Activated CD8-positive, alpha-beta T cell treated with anti-CD3 and anti-CD28 coated beads for 36 hours (primary cell): Measurements from ENCODE around the gene MTOR. TPM values are rescaled to one million over a fixed set of nuclear protein-coding genes. Genes with fewer than 3 reads are reported as not detected.

Experiments used
- ATAC-seq: fragments of 200-7000 bp; cut with Tn5 transposase; one replicate; pipeline ENCODE4 v1.10.0; 2021; ENCODE audit warnings: mild to moderate bottlenecking, moderate library complexity
- CTCF ChIA-PET: fragments of 350-600 bp; sonication (Branson Sonifier 250); formaldehyde crosslinking; loops from one replicate; lab custom pipeline; 2021; ENCODE audit warnings: antibody characterized with exemption; lab: Charles Lee
- POLR2A ChIA-PET: fragments of 350-600 bp; sonication (Branson Sonifier 250); formaldehyde crosslinking; loops from one replicate; lab custom pipeline; 2021; ENCODE audit warnings: antibody characterized with exemption; lab: Charles Lee
- DNase-seq: peaks from one replicate; pipeline ENCODE4 v3.0.0-alpha.2; 2020
- H3K27ac Mint-ChIP-seq: one replicate; pipeline ENCODE4 v1.8.0; 2021; ENCODE audit warnings: mild to moderate bottlenecking, mixed read lengths
- H3K27me3 Mint-ChIP-seq: one replicate; pipeline ENCODE4 v1.8.0; 2021; ENCODE audit warnings: mixed read lengths
- H3K36me3 Mint-ChIP-seq: one replicate; pipeline ENCODE4 v1.8.0; 2021; ENCODE audit warnings: low read depth, mixed read lengths
- H3K4me1 Mint-ChIP-seq: one replicate; pipeline ENCODE4 v1.8.0; 2021; ENCODE audit warnings: low read depth, mixed read lengths
- H3K4me3 Mint-ChIP-seq: one replicate; pipeline ENCODE4 v1.8.0; 2021; ENCODE audit warnings: mild to moderate bottlenecking, moderate library complexity, mixed read lengths
- H3K9me3 Mint-ChIP-seq: one replicate; pipeline ENCODE4 v1.8.0; 2021; ENCODE audit warnings: mixed read lengths
- CTCF ChIP-seq: fragments of 200-600 bp; IDR thresholded peaks from one replicate; pipeline ENCODE4 v1.8.0; 2022; ENCODE audit warnings: antibody characterized with exemption, mild to moderate bottlenecking
- intact Hi-C: fragments of 100-400 bp; cut with micrococcal nuclease; formaldehyde crosslinking; loops from one replicate; pipeline ENCODE4 v1.10.0; 2022
- total RNA-seq, 2 experiments: library from RNA; stranded (reverse); gene quantifications; one replicate each; pipeline ENCODE4 v1.2.3, GENCODE V29; 2021

MTOR gene
- total RNA-seq, 2 experiments from 2014 or later = 34.7 to 36.8 TPM

GRCh38 chr1:11295905-11296304 is 33.6 kb upstream of the MTOR start:
- Mint-ChIP-seq H3K9me3 (no peaks in the 10 kb centered on the region), H3K36me3 (peaks cover 37% of the 10 kb centered on the region), H3K27me3 (no peaks in the 10 kb centered on the region), H3K4me1 (peaks cover 23% of the 10 kb centered on the region), H3K27ac (no peak overlapping the region), H3K4me3 (no peak overlapping the region)
- DNase-seq (no peak), ATAC-seq (no peak)
- ChIA-PET CTCF (interaction anchor here (0.7 to 1.4 kb wide), 6 partner anchors 12 to 258 kb away, joined by 3 to 7 read pairs (median 4); no protein-coding TSS in a partner anchor), POLR2A (interaction anchor here (0.6 kb wide), 1 partner anchor 10 kb away, joined by 3 read pairs; no protein-coding TSS in a partner anchor)
- intact Hi-C loops = no loop called here
- no peak for TF ChIP-seq CTCF

- CTCF ChIA-PET = interaction anchor here (1.3 kb wide), 1 partner anchor 13 kb away, joined by 3 read pairs; no protein-coding TSS in a partner anchor
These were observed 32.6 kb upstream of the MTOR start for GRCh38 chr1:11294951-11295350.

GRCh38 chr1:11293856-11294255 is 31.5 kb upstream of the MTOR start:
- no peak for TF ChIP-seq CTCF
- intact Hi-C loops = no loop called here
- peaks cover 43% of the 10 kb centered on the region for H3K36me3 Mint-ChIP-seq
- DNase-seq (no peak), ATAC-seq (no peak)
- H3K9me3 Mint-ChIP-seq = no peaks in the 10 kb centered on the region
- H3K4me3 Mint-ChIP-seq = no peak overlapping the region
- no peak overlapping the region for H3K27ac Mint-ChIP-seq
- H3K4me1 Mint-ChIP-seq = peaks cover 24% of the 10 kb centered on the region
- no peaks in the 10 kb centered on the region for H3K27me3 Mint-ChIP-seq
- ChIA-PET CTCF (interaction anchor here (0.6 kb wide), 1 partner anchor 58 kb away, joined by 3 read pairs; no protein-coding TSS in a partner anchor), POLR2A (interaction anchor here (0.8 kb wide), 1 partner anchor 257 kb away, joined by 3 read pairs; no protein-coding TSS in a partner anchor)

More at GRCh38 chr1:11294951-11295350, 32.6 kb upstream of the MTOR start:
- intact Hi-C loops = no loop called here
- no peaks in the 10 kb centered on the region for H3K9me3 Mint-ChIP-seq
- DNase-seq = no peak
- no peak overlapping the region for H3K4me3 Mint-ChIP-seq
- POLR2A ChIA-PET = interaction anchor here (0.8 to 0.9 kb wide), 2 partner anchors 78 to 255 kb away, joined by 3 to 4 read pairs; no protein-coding TSS in a partner anchor
- peaks cover 39% of the 10 kb centered on the region for H3K36me3 Mint-ChIP-seq
- H3K27me3 Mint-ChIP-seq = no peaks in the 10 kb centered on the region
- peak; percentile 24 for ATAC-seq
- peaks cover 24% of the 10 kb centered on the region for H3K4me1 Mint-ChIP-seq
- no peak for TF ChIP-seq CTCF
- H3K27ac Mint-ChIP-seq = peak overlapping the region; percentile 74

GRCh38 chr1:11291049-11291448 is 28.7 kb upstream of the MTOR start:
- H3K36me3 Mint-ChIP-seq = peaks cover 52% of the 10 kb centered on the region
- intact Hi-C loops = no loop called here
- no peaks in the 10 kb centered on the region for H3K9me3 Mint-ChIP-seq
- DNase-seq (no peak), ATAC-seq (no peak)
- no peak overlapping the region for H3K4me3 Mint-ChIP-seq
- H3K27ac Mint-ChIP-seq = no peak overlapping the region
- H3K27me3 Mint-ChIP-seq = no peaks in the 10 kb centered on the region
- ChIA-PET CTCF (interaction anchor here (1.2 to 2.0 kb wide), 2 partner anchors 49 to 254 kb away, joined by 4 to 5 read pairs; no protein-coding TSS in a partner anchor), POLR2A (interaction anchor here (0.8 to 2.0 kb wide), 3 partner anchors 9 to 264 kb away, joined by 3 to 7 read pairs (median 4); no protein-coding TSS in a partner anchor)
- H3K4me1 Mint-ChIP-seq = peaks cover 25% of the 10 kb centered on the region
- no peak for TF ChIP-seq CTCF

- H3K36me3 Mint-ChIP-seq = peaks cover 51% of the 10 kb centered on the region
- H3K4me3 Mint-ChIP-seq = no peak overlapping the region
- no peak for ATAC-seq
- intact Hi-C loops = no loop called here
- ChIA-PET CTCF (no interaction called here), POLR2A (no interaction called here)
- H3K27me3 Mint-ChIP-seq = no peaks in the 10 kb centered on the region
- DNase-seq = no peak
- H3K27ac Mint-ChIP-seq = no peak overlapping the region
- H3K4me1 Mint-ChIP-seq = peaks cover 36% of the 10 kb centered on the region
- H3K9me3 Mint-ChIP-seq = no peaks in the 10 kb centered on the region
- no peak for TF ChIP-seq CTCF
These were observed 26.7 kb upstream of the MTOR start for GRCh38 chr1:11289064-11289463.
